ENCODE results near the gene IGHMBP2. TPM values are rescaled to one million over a fixed set of nuclear protein-coding genes. Genes with fewer than 3 reads are reported as not detected.

The IGHMBP2 gene
- total and polyA plus RNA-seq, 2 experiments from 2014 or later: 14.3 to 27.7 TPM

DNA sequence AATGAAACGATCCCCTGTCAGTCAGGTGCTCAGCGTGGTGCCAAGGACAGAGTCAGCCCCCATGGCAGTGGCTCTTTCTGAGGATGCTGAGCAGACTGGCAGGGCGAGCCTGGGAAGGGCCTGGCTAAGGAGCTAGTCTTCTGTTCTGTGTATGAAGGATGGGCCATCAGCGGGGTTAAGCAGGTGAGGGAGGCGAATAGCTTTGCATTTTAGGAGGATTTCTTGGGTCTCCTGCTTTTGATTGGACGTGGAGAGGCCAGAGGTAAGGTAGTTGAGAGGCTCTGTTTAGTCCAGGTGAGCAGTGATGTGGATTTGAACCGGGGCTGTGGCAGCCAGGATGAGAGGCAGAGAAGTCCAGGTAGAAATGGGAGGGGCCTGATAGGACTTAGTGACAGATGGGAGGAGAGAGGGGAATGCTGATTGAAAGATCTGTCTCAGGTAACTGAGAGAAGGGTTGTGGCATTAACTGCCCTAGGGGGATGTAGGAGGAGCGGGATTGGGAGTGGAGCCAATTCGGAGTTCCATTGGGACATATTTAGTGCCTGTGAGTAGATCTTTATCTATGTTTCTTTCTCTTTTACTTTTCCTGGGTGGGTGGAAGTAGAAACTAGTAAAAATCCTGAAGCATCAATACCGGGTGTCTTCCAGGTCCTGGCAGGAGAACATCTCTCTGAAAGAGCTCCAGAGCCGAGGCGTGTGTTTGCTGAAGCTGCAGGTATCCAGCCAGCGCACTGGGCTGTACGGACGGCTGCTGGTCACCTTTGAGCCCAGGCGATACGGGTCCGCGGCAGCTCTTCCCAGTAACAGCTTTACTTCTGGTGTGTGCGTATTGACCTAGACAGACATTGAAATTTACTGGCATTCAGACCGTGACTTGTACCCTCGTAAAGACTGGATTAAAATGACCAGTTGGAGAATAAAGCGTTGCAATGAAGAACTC, 2.0 kb downstream of the IGHMBP2 start:
- H3K36me3 ChIP-seq (ENCODE audit: insufficient read depth): peaks cover 9% of the 10 kb centered on the region; the same call in 1 of the 2 replicates
- 0 out of 2 replicates have a peak, but pooled peaks cover 3% of the 10 kb centered on the region for H3F3A ChIP-seq (replicated peaks; ENCODE audit: low read depth)
- TF ChIP-seq STAT1 (IDR thresholded peaks at IDR 0.05; ENCODE audit: unreplicated experiment) (no peak), EZH2 (IDR thresholded peaks at IDR 0.05; ENCODE audit: low read depth, unreplicated experiment) (no peak), CREB1 (CRISPR knock-in tag; IDR thresholded peaks at IDR 0.05; ENCODE audit: low read depth) (no peak)
- TF ChIP-seq, protein P1, sequence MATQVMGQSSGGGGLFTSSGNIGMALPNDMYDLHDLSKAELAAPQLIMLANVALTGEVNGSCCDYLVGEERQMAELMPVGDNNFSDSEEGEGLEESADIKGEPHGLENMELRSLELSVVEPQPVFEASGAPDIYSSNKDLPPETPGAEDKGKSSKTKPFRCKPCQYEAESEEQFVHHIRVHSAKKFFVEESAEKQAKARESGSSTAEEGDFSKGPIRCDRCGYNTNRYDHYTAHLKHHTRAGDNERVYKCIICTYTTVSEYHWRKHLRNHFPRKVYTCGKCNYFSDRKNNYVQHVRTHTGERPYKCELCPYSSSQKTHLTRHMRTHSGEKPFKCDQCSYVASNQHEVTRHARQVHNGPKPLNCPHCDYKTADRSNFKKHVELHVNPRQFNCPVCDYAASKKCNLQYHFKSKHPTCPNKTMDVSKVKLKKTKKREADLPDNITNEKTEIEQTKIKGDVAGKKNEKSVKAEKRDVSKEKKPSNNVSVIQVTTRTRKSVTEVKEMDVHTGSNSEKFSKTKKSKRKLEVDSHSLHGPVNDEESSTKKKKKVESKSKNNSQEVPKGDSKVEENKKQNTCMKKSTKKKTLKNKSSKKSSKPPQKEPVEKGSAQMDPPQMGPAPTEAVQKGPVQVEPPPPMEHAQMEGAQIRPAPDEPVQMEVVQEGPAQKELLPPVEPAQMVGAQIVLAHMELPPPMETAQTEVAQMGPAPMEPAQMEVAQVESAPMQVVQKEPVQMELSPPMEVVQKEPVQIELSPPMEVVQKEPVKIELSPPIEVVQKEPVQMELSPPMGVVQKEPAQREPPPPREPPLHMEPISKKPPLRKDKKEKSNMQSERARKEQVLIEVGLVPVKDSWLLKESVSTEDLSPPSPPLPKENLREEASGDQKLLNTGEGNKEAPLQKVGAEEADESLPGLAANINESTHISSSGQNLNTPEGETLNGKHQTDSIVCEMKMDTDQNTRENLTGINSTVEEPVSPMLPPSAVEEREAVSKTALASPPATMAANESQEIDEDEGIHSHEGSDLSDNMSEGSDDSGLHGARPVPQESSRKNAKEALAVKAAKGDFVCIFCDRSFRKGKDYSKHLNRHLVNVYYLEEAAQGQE (IDR thresholded peaks at IDR 0.05; ENCODE audit: unreplicated experiment): no peak
- peaks cover 7% of the 10 kb centered on the region; the same call in 1 of the 2 replicates for H4K20me1 ChIP-seq (replicated peaks; ENCODE audit: insufficient read depth)
- H3K9me3 Mint-ChIP-seq: no peaks in the 10 kb centered on the region
- no peaks in the 10 kb centered on the region for H3K9me2 ChIP-seq (ENCODE audit: insufficient read depth)
- H3K36me3 Mint-ChIP-seq (ENCODE audit: low read depth): peaks cover 27% of the 10 kb centered on the region
- no peak overlapping the region for H3K27ac Mint-ChIP-seq
- no peaks in the 10 kb centered on the region for H3K27me3 ChIP-seq (ENCODE audit: insufficient read depth)
- H3K27ac ChIP-seq (ENCODE audit: low read depth): no peak overlapping the region
- DNase-seq (ENCODE audit: low spot score): peak; percentile 7
- H3K79me2 ChIP-seq (replicated peaks; ENCODE audit: insufficient read depth): peaks cover 55% of the 10 kb centered on the region
- peaks cover 29% of the 10 kb centered on the region for H3K4me1 Mint-ChIP-seq
- no peak overlapping the region for H2AFZ ChIP-seq
- H3K4me2 ChIP-seq: peak overlapping the region; percentile 85
- peaks cover 8% of the 10 kb centered on the region for H3K27me3 Mint-ChIP-seq (ENCODE audit: insufficient read depth, low read depth, poor library complexity)
- peak overlapping the region; percentile 97 for H3K4me3 Mint-ChIP-seq
- peaks cover 14% of the 10 kb centered on the region for H3K4me1 ChIP-seq (ENCODE audit: insufficient read depth)
- H3K4me3 ChIP-seq: no peak overlapping the region
- ATAC-seq: no peak

GRCh38 chr11:68908273-68908672, 4.6 kb downstream of the IGHMBP2 start:
- H3K36me3 ChIP-seq (ENCODE audit: insufficient read depth): peaks cover 9% of the 10 kb centered on the region; the same call in 1 of the 2 replicates
- peaks cover 29% of the 10 kb centered on the region for H3K79me2 ChIP-seq (replicated peaks; ENCODE audit: insufficient read depth)
- H3K27ac Mint-ChIP-seq: no peak overlapping the region
- no peak overlapping the region for H3K27ac ChIP-seq (ENCODE audit: low read depth)
- H4K20me1 ChIP-seq (replicated peaks; ENCODE audit: insufficient read depth): no peaks in the 10 kb centered on the region
- peaks cover 13% of the 10 kb centered on the region for H3K4me1 Mint-ChIP-seq
- H3F3A ChIP-seq (replicated peaks; ENCODE audit: low read depth): 0 out of 2 replicates have a peak, but pooled peaks cover 3% of the 10 kb centered on the region
- ATAC-seq (no peak), DNase-seq (ENCODE audit: low spot score) (no peak)
- peaks cover 8% of the 10 kb centered on the region for H3K27me3 Mint-ChIP-seq (ENCODE audit: insufficient read depth, low read depth, poor library complexity)
- H3K9me3 Mint-ChIP-seq: no peaks in the 10 kb centered on the region
- no peak overlapping the region for H3K4me3 Mint-ChIP-seq
- no peaks in the 10 kb centered on the region for H3K9me2 ChIP-seq (ENCODE audit: insufficient read depth)
- H3K4me3 ChIP-seq: no peak overlapping the region
- peaks cover 48% of the 10 kb centered on the region for H3K36me3 Mint-ChIP-seq (ENCODE audit: low read depth)
- H3K27me3 ChIP-seq (ENCODE audit: insufficient read depth): no peaks in the 10 kb centered on the region
- TF ChIP-seq EZH2 (IDR thresholded peaks at IDR 0.05; ENCODE audit: low read depth, unreplicated experiment): no peak
- TF ChIP-seq ZNF331 (CRISPR knock-in tag; IDR thresholded peaks at IDR 0.05; ENCODE audit: low read depth): no peak
- no peak for TF ChIP-seq POLR2AphosphoS5 (IDR thresholded peaks at IDR 0.05; ENCODE audit: low read depth)
- no peak for TF ChIP-seq STAT1 (IDR thresholded peaks at IDR 0.05; ENCODE audit: unreplicated experiment)
- peaks cover 4% of the 10 kb centered on the region; the same call in 1 of the 2 replicates for H3K4me1 ChIP-seq (ENCODE audit: insufficient read depth)
- no peak overlapping the region for H2AFZ ChIP-seq
- H3K4me2 ChIP-seq: no peak overlapping the region
